Fibroblast of pulmonary artery (primary cell): ENCODE results near the gene PSMA7.

ENCODE experiments used
- DNase-seq: peaks from one replicate; pipeline ENCODE4 v3.0.0-alpha.2; 2010; ENCODE audit warnings: low read depth
- H3K4me3 ChIP-seq: replicated peaks from 2 replicates; pipeline ENCODE4 v1.5.1; 2011; ENCODE audit warnings: low read depth, mild to moderate bottlenecking, control low read depth, low read length, moderate library complexity
- CTCF ChIP-seq: IDR thresholded peaks from 2 replicates; pipeline ENCODE4 v1.5.1; 2011; ENCODE audit warnings: mild to moderate bottlenecking, control low read depth, low read length, inconsistent platforms; ENCODE audit errors: missing control alignments

The PSMA7 gene

GRCh38 chr20:62171245-62171644, 28.1 kb upstream of the PSMA7 start:
- H3K4me3 ChIP-seq, result no peak overlapping the region
- TF ChIP-seq CTCF, result no peak
- no peak for DNase-seq

GRCh38 chr20:62170536-62170935, 27.3 kb upstream of the PSMA7 start:
- no peak overlapping the region for H3K4me3 ChIP-seq
- no peak for TF ChIP-seq CTCF
- no peak for DNase-seq

DNA sequence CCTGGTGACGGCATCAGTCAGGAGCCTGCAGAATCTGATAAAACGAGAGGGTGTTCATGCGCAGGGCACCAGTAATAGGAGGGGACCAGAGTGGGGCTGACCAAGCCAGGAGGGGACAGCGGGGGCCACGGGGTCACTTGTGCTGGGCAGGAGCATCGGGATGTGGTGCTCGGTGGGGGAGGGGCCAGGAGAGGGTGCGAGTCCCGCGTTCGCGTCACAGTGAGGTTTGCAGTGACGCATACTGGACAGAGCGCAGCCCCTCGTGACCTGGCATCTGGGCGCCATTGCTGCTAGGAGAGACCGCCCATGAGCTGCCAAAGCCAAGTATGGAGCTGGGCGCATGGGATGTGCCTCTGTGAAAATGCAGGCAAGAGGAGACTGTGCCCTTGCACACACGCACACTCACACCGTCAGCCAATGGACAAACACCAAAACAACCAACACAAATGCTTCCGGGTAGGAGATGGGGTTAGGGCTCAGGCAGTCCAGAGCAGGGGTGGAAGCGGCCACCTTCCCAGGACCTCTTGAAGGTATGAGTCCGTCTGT, 25.8 kb upstream of the PSMA7 start:
- DNase-seq, result no peak
- no peak for TF ChIP-seq CTCF
- no peak overlapping the region for H3K4me3 ChIP-seq

DNA sequence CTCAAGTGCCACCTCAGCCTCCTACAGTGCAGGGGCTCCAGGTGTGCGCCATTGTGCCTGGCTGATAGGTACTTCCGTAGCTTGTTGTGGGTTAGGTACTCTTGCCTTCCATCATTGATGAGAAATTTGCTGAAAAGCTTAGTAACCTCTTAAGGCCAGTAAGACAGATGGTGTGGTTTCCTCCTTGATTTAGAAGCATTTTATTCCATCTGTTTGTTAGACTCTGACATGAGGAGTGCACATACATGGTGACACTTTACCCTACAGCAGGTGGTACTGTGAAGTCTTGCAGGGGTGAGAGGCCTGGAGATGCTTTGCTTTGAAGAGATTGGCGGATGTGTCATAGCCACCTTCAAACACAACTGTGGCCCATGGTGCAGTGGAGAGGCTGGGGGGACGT, 24.9 kb upstream of the PSMA7 start:
- no peak for DNase-seq
- no peak overlapping the region for H3K4me3 ChIP-seq
- no peak for TF ChIP-seq CTCF

- H3K4me3 ChIP-seq, result no peak overlapping the region
- TF ChIP-seq CTCF, result no peak
- no peak for DNase-seq
Observed at GRCh38 chr20:62167474-62167873, 24.3 kb upstream of the PSMA7 start.

DNA sequence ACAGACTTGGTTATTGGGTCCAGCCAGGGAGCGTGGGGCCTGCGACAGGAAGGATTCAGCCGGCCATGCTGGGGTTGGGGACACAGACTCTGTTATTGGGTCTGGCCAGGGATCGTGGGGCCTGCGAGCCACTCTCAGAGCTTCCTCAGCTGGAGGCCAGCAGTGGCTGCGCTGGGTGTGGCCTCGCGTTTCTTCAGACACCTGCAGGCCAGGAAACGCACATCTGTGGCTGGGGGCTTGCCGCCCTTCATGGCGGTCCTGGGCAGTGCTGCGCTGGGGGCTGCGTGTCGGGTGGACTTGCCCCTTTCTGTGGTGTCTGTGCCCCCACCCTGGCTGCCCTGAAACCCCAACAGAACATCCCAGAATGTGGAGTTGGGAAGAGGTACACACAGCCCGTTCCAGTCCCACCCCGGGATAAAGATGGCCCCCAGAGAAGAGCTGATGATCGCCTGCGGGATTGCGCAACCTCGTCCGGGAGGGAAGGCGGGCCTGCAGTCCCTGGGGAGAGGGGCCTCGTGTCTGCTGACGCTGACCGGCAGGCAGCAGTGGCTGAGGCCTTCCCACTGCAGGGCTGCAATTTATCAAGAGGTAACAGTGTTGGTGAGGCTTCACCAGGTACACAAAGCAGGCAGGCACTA, 22.7 kb upstream of the PSMA7 start:
- no peak overlapping the region for H3K4me3 ChIP-seq
- peak; percentile 34 for DNase-seq
- TF ChIP-seq CTCF, result no peak
